ENCODE measurements around the gene TCTN3.

Gene TCTN3

GRCh38 chr10:95618101-95618500, 75.6 kb downstream of the TCTN3 start:
- DNase-seq, result no peak

- DNase-seq, result no peak
Observed at GRCh38 chr10:95616446-95616845, 77.3 kb downstream of the TCTN3 start.
